ENCODE data around the gene PRKAR2B.

PRKAR2B gene

GRCh38 chr7:107166736-107167426, 122.4 kb downstream of the PRKAR2B start:
- no peak for DNase-seq

- DNase-seq, result peak; percentile 80
These were observed 123.2 kb downstream of the PRKAR2B start for GRCh38 chr7:107167483-107168232.

GRCh38 chr7:107168233-107169119, 124.0 kb downstream of the PRKAR2B start, which contains the start of gene HBP1:
Gene HBP1, plus strand, starts transcription at chr7:107169003. Its CDS starts 10,891 bp downstream, at chr7:107179894.
- DNase-seq, result peak; percentile 100

- DNase-seq, result peak; percentile 96
These were observed 124.9 kb downstream of the PRKAR2B start for GRCh38 chr7:107169120-107170050.

DNA sequence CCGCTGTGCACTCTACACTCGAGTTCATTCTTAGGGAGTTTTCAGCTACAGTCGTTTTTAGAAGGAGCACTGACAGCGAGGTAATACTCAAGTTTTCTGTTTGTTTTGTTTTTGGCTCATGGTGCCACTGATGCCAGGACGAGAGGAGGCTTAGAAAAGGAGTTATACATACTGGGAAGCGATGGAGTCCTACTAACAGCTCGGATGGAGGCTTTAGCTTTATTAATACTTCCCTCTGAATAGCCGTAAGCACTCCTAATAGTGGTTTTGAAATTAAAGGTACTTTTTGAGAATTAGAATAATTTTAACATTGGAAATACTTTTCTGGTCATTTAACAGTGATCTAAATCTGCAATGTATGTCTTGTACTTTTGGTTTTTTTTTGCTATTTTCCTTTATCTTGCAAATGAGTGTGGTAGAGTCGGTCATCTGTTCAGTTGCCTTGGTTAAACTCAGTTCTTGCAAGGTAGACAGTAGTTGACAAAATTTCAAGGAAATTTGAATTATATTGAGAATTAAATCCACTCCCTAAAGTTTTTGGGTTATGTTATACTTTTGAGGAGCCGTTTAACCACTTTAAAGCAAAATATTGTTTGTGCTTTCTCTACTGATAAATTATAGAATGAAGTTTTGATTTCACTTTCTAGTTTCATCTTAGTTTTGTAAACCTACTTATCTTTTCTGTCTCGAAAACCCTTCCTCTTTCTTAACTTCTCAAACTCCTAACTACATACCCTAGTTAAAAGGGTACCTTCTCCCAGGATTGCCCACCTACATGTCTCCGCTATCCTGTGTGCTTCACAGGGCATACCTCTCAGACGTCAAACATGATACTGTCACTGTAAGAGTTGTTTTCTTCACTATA, 125.8 kb downstream of the PRKAR2B start:
- DNase-seq, result no peak

DNA sequence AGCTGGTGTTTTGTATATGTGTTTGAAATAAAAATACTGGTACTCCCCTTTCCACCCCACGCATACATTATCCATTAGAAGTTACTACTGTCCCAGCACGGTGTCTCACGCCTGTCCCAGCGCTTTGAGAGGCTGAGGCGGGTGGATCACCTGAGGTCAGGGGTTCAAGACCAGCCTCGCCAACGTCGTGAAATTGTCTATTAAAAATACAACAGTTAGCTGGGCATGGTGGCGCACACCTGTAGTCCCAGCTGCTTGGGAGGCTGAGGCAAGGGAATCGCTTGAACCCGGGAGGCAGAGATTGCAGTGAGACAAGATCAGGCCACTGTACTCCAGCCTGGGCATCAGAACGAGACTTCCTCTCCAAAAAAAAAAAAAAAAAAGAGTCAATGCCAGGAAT, 127.0 kb downstream of the PRKAR2B start:
- DNase-seq, result no peak

DNA sequence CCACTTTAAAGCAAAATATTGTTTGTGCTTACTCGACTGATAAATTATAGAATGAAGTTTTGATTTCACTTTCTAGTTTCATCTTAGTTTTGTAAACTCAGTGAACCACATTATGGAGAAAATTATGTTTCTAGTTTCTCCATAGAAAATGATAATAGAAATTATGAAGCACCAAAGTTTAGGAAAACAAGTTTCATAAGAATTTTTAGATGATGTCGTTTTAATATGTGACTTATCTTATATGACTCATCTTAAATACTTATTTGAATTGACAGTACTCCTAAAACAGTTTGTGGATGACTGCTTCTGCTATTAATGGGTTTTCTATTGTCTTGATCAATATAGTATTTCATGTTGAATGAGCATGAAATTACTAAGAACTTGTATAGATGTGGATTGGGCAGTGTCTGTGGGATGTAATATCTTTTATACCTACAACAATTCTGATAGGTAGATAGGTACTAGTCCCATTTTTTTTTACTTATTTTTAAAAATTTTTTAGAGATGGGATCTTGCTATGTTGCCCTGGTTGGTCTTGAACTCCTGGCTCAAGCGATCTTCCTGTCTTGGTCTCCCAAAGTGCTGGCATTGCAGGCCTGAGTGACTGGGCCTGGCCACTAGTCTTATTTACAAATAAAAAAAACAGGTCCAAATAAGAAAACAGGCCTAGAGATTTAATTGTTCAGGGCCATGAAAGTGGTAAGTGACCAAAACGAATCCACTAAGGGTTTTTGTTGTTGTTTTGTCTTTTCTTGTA, 127.9 kb downstream of the PRKAR2B start:
- no peak for DNase-seq

- DNase-seq, result no peak
These were observed 128.7 kb downstream of the PRKAR2B start for GRCh38 chr7:107173191-107173590.

DNA sequence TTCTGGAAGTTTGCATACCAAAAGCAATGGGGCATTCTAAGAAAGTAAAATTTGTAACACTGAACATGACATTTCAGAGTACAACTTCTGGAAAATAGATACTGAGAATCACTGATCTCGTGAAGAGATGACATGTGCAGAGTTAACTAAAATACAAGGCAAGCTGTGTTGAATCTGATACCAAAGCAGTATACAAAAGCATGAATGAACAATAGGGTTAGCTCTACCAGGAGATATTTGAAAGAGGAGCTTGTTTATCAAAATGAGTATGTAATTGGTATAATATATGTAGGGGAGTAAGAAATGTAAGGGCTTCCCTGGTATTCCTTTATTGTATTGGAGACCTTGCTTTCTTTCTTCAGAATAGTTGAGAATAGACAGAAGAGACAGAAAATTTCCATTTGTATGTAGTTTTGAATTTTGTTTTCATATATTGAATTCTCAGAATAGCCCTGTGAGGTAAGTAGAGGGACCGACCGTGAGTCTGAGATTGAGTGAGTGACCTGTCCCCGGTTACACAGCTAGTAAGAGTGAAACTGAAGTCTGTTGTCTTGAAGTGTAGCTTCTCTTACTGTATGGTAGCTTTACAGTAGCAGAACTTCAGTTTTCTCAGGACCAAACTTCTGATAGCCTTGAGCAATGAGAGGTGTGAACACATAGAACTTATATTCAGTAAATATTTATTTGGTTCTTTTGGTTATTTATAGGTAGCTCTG, 129.3 kb downstream of the PRKAR2B start:
- DNase-seq, result no peak

GRCh38 chr7:107179326-107180164, 135.0 kb downstream of the PRKAR2B start:
- DNase-seq, result no peak

DNA sequence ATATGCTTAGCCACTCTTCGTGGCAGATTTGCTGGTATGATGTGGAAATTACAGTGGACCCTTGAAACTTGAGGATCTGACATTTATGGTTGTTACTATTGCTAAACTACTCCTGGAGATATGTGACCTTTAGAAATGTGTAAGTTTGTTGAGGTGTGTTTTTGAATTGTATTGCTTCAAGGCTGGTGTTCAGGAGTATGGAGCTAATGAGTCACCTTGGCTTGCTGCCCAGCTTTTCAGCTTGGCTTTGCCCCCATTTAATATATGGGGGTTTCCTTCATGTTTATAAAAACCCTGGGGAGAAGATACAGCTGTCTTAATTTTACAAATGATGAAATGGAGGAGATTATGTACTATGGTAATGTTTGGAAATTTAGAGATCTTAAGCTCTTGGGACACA, 135.9 kb downstream of the PRKAR2B start:
- no peak for DNase-seq

DNA sequence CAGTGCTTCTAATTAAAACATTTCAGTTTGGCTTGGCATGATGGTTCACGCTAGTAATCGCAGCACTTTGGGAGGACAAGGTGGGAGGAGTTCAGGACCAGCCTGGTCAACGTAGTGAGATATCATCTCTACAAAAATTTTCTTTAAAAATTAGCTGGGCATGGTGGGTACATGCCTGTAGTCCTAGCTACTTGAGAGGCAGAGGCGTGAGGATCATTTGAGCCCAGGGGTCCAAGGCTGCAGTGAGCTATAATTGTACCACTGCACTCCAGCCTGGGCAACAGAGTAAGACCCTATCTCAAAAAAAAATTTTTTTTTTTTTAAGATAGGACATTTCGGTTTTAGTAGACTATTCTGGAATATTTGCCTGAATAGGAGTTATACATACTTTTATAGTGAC, 136.7 kb downstream of the PRKAR2B start:
- DNase-seq, result no peak

DNA sequence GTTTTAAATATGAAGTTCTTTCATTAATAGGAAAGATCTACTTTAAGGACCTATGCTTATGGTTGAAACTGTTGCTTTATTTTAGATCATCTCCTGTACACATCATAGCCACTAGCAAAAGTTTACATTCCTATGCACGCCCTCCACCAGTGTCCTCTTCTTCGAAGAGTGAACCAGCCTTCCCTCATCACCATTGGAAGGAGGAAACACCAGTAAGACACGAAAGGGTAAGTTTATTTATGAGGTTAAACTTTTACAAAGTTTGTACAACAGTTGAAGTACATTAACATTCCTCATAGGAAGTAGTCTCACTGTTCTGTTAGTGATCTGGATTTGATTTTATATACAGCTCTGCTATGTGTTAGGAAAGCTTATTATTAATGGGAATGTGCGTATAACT, 141.2 kb downstream of the PRKAR2B start:
- DNase-seq, result no peak

DNA sequence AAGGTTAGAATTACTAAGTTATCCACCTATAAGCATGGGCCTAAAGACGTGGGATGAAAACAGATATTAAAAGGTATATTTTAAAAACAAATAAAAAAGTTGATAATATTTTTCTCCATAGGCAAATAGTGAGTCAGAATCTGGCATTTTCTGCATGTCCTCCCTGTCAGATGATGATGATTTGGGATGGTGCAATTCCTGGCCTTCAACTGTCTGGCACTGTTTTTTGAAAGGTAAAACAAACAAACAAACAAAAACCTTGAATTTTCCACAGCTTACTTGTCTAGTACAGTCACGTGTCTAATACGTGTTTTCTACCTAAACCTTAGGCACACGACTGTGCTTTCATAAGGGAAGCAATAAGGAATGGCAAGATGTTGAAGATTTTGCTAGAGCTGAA, 141.7 kb downstream of the PRKAR2B start:
- DNase-seq, result no peak

DNA sequence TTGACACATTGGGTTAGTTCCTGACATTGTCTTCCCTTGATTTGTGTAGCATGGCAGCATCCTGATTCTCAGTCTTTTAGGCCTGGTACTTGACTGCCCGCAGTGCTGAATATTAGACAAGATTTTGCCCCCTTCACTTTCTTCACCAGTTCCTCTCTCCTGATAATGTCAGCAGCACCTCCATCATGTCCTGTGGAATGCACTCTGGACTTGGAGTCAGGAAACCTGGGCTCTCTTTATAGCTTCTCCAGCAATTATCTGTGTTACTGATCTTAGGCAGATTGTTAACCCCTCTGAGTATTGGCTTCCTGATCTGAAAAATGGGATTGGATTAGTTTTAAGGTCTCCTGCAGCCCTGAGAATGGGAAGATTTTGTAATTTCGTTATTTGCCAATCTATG, 143.3 kb downstream of the PRKAR2B start:
- DNase-seq, result no peak

GRCh38 chr7:107190090-107190489, 145.6 kb downstream of the PRKAR2B start:
- DNase-seq, result no peak

DNA sequence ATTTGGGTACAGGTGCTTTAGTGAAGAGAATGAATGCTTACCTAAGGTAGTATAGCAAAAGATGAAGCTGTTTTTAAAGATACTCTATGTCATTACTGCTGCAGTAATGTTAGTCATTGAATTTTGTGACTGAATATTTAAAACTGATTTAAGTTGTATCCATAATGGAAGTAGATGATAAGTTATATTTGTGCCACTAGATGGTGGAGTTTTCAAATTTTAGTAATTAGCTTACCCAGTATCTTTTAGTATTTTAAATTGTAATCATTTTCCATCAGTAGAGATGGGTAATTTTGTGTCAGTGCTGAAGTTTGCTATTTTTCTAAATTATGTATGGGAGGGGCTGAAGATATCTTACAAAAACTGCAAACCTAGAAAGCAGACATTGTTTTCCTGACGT, 149.5 kb downstream of the PRKAR2B start:
- no peak for DNase-seq

- no peak for DNase-seq
These were observed 152.5 kb downstream of the PRKAR2B start for GRCh38 chr7:107196834-107197610.

All from NCI-H82 (cell line).